AG08396 (cell line): ENCODE results near the gene ST8SIA5.

Experiments used
- DNase-seq: peaks from one replicate; pipeline ENCODE4 v3.0.0; 2012; ENCODE audit warnings: low spot score, mixed read lengths

Gene ST8SIA5

DNA sequence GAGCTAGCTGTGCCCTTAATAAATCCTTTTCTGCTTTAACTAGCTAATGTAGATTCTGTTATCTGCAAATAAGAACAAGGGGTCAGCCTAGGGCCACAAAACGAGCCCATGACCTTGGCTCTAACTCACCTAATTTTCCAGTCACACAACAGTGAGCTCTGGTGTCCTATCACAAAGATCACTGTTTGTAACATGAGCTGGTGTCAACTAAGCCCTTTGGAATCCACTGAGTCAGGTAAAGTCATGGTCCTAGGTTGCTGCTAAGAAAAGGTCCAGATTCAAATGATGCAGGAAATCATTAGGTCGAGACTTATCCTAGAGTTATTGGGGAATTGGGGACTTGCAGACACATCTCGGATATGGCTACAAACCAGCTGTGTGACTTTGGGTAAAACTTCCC lies 49.9 kb downstream of the ST8SIA5 start:
- no peak for DNase-seq

DNA sequence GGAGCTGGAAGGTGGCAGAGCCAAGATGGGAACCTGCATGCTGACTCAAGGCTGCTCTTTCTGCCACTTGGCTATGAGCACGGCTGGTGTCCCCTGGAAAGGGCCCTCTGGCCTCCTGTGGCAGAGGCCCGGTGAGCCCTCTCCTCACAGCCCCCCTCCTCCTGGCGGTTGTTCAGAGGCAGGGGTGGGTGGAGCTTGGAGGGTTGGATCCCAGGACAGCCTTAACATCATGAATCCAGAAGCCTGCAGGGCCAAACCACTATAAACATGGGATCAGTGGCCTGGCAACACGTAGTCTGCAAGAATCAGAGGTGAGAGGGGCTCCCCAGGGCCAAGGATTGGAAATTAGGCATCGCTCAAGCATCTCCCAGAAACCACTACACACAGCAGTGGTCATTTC lies 51.3 kb downstream of the ST8SIA5 start:
- DNase-seq: no peak

DNA sequence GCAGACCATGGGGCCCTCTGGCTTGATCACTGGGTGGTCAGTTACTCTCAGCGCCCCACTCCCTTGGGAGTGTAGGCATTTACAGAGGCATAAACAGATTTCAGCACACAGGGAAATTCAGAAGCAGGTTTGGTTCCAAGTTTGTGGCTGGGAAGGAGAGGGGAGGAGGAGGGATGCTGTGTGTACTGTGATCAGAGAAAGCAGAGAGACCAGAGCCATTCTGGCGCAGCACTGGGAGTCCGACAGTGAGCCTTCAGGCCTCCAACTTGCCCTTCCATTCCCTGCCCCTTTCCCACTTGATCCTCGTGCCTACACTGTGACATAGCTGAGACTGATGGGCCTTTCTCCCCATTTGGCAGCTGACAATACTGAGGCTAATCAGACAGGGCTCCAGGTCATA lies 52.0 kb downstream of the ST8SIA5 start:
- DNase-seq: no peak

DNA sequence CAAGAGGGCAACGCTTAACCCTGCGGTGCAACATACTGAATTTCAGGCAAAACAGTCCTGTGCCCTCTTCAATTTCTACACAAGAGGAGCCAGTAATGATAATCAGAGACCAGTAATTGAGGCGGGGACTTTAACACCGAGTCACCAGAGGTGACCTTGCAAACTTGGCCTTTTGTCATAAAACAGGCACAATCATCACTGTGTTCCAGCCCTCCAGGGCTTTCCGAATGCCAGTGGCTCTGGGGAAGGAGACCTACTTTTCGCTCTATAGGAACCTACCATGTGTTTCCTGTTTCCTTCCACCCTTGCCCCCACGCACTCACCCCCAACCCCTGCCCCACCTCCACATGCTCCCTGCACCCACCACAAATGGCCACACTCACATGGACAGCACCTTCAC lies 52.7 kb downstream of the ST8SIA5 start:
- no peak for DNase-seq

DNA sequence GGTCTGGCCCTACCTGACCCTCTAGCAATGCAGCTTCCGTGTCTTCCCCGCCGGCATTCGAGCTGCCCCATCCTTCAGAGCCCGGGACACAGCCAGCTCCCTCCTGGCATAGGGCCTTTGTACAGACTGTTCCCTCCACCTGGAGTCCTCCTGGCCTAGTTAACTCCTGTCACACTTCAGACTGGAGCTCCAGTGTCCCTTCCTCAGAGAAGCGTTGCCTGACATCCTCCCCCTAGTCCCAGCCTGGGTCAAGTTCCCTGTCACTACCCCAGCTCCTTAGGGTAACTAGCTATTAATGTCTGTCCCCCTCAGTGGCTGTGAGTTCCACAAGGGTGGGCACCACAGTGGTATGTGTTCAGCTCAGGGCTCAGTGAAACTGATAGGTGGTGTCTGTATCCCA lies 54.4 kb downstream of the ST8SIA5 start:
- no peak for DNase-seq

DNA sequence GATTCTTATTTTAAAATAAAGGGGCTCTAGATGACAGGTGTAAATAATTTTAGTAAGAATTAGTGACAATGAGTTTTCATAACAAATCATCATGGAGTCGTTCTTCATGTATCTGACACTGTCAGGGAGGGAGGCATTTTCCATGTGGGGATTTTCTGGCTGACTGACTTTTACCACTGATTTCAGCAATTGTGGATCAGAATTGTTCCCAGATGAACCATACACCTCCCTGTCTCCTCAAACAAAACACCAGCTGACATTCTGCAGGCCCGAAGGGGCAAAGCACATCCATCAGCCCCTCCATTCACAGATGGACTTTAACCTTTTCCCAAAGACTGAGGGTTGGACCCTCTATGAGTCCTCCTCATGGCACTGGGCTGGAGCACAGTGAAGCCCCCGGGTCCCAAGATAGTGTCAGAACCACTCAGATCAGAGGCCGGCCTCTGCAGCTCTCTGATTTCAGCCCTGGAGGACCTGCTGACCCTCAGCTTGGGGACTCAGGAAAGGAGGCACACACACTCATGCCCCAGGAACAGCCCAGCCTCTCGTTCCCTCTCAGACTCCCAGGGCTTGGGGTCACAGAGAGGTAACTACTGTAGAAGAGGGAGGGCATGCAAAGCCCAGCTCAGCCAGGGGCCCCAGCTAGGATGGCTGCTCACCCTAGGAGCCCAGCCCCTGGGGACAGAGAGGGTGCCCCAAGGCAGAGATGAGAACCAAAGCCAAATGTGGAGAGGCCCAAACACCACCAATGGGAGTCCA lies 56.6 kb downstream of the ST8SIA5 start:
- no peak for DNase-seq

DNA sequence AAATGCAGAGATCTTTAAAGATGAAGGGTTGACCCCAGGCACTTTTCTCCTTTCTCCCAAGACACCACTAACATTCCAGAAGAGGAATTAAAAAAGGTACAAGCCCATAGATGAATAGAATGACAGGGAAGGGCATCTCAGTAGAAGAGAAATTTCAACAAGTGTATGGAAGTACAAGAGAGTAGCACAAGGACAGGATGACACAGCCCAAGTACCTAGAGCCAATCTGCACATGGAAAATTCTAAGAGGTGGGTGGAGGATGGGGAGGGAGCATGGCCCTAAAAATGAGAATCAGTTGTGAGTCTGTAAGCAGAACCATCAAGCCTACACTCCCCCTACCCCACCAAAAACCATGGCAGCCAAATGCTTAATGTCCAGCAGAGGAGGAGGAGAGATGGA lies 60.2 kb downstream of the ST8SIA5 start:
- no peak for DNase-seq

DNA sequence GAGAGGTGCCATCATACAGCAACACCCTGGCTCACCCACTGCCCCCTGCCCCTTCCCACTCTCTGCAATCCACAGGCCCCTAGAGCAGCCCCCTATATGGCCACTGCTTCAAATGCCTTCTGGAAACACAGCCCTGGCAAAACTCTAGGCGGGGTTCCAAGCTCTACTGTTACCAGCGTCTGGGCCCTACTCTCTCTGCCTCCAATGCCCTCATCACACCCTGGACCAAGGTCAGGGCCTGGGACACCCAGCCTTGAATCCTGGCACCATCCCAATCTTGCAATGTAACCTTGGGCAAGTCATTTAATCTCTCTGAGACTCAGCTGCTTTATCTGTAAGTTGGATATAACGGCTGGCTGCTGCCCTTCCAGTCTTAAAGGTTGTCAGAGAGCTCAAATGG lies 60.6 kb downstream of the ST8SIA5 start:
- DNase-seq: no peak

DNA sequence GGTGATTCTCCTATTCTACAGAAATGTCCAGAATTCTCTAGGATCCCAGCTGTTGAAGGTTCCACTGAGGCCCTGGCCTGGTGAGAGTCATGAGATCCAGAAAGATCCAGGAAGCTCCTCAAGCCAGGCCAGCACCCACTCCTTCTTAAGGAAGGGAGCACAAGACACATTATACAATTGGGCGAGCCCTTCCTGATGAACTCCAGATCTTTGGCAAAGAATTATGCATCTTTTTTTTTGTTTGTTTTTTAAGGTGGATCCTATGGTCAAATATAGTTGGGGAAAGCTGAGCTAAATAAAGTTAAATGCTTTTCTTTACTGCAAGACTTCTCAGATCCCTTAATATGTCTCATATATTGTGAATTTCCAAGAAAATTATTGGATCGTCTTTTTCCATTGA lies 62.9 kb downstream of the ST8SIA5 start:
- no peak for DNase-seq

DNA sequence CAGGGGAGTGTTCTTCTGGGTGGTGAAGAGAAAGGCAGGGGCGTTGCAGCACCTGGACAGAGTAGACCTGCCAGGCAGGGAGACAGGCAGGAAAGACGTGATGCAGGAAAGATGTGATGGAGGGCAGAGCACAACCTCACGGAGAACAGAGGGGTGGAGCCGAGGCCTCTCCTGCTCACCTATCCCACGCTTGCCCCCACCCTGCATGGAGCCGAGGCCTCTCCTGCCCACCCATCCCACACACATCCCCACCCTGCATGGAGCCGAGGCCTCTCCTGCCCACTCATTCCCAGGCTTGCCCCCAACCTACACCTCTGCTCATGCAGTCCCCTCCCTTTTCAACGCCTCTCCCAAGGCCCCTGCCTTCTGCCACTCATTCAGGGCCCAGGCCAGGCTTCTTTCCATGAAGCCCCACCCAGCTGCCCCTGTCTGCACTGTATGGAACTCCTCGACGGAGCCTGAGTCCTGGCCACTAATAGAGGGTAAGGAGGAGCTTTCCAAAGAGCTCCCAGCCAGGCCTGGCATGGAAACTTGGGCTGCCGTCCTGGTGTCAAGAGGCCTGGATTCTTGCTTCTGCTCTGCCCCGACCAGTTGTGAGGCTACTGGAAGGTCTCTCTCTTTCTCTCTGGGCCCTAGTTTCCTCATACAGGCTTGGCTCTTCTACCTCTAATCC lies 67.9 kb downstream of the ST8SIA5 start:
- no peak for DNase-seq

DNA sequence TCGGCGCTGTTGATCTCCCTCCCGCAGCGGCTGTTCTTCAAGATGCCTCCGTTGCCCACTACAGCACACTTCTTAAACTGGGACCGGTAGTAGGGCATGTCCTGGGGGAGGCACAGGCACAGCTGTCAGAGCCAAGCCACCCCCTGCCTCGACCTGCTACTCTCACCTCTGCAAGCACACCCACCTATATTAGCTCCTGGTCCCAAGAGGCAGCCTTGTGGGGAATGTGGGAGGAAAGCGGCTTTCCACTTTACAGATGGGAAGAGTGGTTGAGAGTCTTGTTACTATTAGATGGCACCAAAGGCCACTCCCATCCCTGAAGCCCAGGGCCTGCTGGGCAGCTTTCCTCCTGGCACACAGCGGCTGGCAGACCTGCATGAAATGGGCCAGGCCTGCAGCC lies 70.7 kb downstream of the ST8SIA5 start:
- no peak for DNase-seq

DNA sequence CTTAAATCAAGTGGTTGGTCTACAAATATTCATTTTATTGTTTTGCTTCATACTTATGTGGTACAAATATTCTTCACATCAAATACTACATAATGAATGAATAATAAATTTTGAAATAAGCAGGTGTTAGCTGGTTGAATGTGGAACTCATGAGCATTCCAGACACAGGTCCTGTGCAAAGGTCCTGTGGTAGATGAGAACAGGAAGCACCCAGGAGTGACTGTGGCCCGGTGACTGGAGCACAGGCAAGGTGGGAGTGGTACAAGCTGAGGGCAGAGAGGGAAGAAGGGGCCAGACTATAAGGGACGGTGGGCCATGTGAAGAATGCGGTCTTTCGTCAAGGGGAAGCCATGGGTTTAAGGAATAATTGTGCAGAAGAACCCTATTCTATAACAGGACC lies 73.6 kb downstream of the ST8SIA5 start:
- no peak for DNase-seq

DNA sequence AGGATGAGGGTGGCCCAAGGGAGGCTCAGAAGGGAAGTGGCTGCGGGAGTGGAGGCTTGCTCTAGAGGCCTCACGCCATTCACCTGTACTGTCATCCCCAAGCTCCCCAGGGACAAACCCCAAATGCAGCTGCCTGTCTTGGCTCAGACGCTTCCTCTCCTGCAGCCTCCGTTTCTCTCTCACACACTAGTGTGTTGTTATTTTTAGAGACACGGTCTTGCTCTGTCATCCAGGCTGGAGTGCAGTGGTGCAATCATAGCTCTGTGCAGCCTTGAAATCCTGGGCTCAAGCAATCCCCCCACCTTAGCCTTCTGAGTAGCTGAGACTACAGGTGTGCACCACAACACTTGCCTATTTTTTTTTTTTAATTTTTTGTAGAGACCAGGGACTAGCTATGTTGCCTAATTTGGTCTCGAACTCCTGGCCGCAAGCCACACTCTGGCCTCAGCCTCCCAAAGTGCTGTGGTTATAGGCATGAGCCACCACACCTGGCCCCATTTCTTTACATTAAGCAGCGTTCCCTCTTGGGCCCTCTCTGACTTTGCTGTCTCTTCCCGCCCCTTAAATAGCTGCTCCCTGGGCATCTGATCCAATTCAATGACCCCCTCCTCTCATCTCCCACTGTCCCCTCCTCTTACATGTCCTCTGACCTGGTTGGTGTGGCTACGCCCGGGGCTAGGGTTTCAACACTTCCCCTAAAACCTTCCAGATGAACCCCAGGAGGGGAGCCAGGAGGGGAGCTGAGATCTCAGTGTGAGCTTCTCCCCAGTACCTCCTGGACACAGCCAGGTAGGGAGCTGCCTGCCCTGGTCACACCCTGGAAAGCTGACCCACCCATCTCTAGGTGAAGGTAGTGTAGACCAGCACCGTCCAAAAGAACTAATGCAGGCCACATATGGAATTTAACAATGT lies 75.8 kb downstream of the ST8SIA5 start:
- DNase-seq: no peak

DNA sequence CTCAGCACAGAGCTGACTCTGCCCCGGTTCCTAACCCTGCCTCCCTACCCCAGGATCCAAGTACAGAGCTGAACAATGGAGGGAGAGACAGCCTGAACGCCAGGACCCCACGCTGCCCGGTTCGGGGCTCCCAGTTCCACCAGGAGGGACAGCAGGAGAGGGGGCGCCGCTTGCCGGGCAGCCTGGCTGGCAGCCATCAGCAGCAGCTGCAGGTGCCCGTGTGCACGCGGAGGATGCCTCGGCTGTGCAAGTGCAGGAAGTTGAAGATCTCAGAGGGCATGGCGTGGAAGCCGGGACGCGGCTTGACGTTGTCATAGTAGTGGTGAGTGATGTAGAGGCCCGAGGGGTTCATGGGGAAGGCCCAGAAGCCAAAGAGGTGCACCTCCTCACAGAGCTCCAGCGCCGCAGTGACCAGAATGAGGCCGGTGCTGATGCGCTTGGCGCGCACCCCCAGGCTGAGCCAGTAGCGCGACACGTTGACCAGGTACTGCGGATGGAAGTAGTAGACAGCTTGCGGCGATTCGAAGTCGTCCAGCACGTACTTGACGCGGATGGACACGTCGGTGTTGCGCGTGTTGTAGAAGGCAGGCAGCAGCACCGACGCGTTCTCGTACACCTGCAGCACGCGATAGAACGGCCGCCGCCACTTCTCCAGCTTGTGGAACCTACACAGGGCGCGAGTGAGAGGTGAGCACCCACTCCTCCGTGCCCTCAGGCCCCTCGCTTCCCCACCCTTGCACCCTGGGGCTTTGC lies 76.8 kb downstream of the ST8SIA5 start:
- DNase-seq: no peak

DNA sequence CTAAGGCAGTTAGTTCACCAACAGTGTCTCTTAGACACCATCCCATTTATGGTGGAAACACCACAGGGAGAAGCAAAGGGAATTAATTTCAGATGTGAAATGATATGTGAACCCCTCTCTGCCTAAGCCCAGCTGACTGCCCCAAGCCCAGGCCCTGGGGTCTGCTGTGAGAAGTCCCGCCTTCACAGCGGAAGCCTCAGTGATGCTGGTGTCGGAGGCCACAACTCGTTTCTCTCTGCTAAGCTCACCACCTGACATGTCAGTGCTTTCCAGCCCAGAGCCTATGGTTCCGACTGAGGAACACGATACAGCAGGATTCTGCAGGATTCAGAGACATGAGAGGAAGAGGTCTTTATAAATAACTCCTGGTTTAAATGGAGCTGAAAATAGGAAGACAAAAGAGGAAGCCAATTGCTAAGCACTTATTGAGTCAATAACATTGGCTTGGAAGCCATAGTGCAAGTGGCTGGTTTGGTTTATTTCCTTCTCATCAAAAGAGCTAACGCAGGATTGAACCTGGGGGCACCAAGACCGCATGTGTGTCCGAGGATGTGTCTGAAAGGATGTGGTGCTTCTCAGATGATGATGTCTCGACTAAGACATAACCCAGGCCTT lies 78.0 kb downstream of the ST8SIA5 start:
- DNase-seq: no peak

DNA sequence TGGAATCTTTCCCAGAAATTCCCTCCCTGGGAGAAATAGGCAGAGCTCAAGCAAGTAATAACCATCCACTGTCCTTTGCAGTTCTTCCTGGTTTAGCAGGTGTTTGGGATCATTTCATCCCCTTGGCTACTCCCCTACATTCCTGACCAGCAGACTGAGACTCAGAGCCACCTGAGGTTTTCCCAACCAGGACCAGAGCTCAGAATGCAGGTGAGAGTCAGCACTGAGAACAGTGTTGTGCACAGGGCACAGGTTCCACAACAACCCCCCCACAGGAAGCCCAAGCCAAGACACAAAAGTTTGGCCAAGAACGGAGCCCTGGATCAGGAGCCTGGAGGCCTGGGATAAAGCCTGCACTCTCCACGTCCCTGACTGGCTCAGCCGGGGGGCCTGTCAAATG lies 78.8 kb downstream of the ST8SIA5 start:
- no peak for DNase-seq

DNA sequence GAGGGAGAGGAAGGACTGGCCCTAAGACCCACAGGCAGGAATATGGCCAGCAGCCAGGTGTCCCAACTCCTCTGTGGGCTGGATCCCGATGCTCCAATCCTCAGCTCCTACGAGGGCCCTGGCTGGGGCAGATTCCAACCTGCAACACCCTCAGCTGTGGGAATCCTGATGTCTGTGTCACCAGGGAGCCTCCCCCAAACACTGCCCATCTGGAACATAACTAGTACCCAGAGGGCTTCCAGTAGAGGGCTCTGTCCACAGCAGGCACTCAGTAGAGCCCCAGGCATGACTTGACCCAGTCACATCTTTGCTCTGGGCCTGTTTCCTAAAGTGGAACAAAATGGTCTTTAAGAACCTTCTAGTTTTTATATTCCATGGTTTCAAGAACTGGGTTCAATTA lies 79.2 kb downstream of the ST8SIA5 start:
- DNase-seq: peak; percentile 68

DNA sequence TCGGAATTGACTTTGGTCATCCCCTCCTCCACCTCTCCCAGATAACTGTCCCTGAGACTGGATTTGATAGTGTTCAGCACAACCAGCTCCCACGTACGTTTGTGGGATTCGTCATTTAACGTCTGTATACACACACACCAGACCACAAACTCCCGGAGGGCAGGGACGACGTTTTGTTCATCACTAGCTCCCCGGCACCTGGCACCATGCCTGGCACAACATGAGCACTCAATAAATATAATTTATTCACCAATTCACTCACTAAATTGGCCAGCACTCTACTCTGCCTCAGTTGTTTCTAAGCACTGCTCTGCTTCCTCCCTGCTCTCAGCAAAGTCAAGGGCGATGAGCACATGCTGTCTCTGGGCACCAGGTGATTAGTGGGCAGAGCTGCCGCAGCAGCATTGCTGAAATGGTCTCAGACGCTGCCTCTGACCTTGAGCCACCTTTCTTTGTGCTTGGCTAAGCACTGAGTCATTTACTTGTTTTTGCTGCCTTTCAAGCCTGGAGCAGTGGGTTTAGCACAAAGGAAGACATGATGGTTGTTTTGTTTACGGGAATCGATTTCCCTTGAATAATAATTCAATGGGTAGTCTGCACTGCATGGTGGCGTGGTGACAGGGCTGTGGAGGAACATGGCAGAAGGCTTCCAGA lies 80.5 kb downstream of the ST8SIA5 start:
- no peak for DNase-seq

DNA sequence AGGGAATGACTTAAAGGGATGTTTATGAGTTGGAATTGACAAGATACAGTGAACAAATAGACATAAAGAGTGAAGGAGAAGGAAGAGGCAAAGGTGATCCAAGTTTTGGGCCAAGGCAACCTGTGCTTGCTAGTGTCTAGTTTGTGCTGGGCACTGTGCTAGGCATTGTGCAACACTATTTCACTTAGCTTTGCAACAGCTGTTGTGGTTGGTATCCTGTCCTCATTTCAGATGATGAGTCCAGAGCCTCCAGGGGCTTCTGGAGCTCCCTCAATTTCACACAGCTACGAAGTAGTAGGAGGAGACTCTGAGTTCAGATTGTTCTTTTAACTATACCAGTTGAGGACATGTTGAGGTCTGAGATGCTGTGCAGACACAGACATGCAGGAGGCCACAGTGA lies 81.7 kb downstream of the ST8SIA5 start:
- DNase-seq: no peak

DNA sequence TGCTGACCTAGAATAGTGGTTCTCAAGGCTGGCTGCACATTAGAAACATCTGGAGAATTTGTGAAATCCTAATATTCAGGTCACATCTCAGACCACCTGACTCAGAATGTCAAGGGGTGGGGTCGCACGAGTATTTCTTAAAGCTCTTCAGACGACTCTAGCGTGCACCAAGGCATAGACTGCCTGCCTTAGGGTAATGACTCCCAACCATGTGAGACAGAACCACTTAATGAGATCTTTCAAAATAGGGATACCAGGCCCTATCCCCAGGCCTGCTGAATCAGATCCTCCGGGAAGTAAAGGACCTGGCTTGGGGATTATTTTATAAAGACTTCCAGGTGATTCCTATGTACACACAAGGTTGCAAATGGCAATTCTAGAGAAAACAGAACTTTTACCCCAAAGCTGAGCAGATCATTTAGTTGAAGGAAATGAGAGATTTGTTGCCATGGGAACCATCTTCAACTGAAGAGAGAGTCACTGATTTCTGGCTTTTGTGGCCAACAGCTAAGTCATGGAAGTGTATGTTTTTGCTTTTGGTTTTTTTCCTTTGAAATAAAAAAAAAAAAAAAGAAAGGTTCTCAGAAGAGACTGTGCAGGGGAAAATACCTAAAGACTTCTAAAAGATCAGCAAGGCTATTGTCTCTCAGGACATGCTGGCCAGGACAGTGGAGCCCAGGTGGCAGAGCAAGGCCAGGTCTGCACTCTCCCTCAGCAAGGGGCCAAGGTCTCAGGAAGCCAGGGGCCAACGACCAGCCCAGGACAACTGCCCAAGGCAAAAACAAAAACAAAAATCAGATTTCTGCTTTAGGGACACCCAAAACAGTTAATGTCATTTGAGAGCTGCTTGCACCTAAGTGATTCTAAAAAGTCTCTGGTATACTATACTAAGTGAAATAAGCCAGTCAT lies 84.5 kb downstream of the ST8SIA5 start:
- DNase-seq: no peak
